Left ventricle myocardium superior (tissue), 1 donor: Measurements from ENCODE around the gene RILP. TPM values are rescaled to one million over a fixed set of nuclear protein-coding genes. Genes with fewer than 3 reads are reported as not detected.
A peak's percentile ranks its signal among the peaks of the same experiment; 100 is the strongest.

ENCODE experiments used
- ATAC-seq: fragments of 200-7000 bp; cut with Tn5 transposase; one replicate; pipeline ENCODE4 v1.9.1; 2020; ENCODE audit warnings: mild to moderate bottlenecking, moderate library complexity
- DNase-seq: peaks from one replicate; pipeline ENCODE4 v3.0.0-alpha.2; 2020
- intact Hi-C: fragments of 100-400 bp; cut with micrococcal nuclease; formaldehyde crosslinking; loops from one replicate; pipeline ENCODE4 v1.11.0; 2022
- total RNA-seq: library from RNA; stranded (reverse); fragmentation: NEBNext Ultra II Directional; extraction: Animal tissue kit (Norgen Biotek cat#: 25700); gene quantifications from one replicate; pipeline ENCODE4 v1.2.1, GENCODE V29; 2021
- donor health status: DM: no; HTN: yes; CAD: no; lungs with severe emphysema.

Gene RILP
- total RNA-seq, 1 donor from 2014 or later, result 81.4 TPM

DNA sequence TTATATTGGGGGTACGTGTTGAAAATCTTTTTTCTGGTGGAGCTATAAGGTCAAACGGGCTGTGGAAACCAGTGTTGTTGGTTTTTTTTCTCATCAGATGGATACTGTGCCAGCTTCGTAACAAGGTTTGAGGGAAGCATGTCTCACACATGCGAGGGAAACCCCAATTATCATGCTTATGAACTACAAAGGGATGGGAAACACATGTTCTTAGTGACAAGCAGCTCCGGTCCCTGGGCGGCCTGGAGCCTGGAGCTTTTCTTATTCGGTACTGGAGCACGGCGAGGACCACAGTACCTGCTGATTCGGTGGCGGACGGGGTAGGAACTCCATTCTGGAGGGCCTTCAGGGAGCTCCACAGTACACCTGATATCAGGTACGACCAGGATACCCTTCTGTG lies 33.6 kb downstream of the RILP start:
- intact Hi-C loops, result no loop called here
- DNase-seq (no peak), ATAC-seq (no peak)

DNA sequence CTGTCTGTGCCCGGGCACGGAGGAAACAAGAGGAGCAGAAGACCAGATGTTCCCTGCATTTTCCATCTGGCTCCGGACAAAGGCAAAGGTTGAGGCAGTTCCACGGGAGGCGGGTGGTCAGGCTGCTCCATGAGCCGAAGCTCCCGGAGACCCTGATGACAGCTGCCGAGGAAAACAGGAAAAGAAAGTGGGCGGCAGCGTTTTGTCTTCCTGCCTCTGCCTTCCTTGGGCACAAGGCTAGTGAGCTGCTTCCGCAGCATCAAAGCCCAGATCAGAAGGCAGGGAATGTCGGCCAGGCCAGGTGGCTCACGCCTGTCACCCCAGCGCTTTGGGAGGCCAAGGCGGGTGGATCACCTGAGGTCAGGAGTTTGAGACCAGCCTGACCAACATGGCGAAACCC lies 37.3 kb downstream of the RILP start:
- ATAC-seq (peak; percentile 55), DNase-seq (no peak)
- intact Hi-C loops, result no loop called here

DNA sequence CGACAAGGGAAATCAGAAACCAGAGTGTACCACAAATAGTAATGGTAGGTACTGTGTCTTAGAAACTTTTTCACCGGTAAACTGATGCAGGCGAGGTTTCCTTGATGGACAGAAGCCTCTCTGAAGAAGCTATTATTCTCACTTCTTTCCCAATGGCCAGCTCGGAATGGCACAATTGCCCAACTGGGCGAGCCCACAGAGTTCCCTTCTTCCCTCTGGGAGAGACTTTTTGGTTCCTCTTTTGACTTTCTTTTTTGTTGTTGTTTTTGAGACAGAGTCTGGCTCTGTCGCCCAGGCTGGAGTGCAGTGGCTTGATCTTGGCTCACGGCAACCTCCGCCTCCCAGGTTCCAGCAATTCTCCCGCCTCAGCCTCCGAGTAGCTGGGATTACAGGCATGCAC lies 38.0 kb downstream of the RILP start:
- no peak for DNase-seq
- intact Hi-C loops, result no loop called here
- ATAC-seq, result peak; percentile 56

DNA sequence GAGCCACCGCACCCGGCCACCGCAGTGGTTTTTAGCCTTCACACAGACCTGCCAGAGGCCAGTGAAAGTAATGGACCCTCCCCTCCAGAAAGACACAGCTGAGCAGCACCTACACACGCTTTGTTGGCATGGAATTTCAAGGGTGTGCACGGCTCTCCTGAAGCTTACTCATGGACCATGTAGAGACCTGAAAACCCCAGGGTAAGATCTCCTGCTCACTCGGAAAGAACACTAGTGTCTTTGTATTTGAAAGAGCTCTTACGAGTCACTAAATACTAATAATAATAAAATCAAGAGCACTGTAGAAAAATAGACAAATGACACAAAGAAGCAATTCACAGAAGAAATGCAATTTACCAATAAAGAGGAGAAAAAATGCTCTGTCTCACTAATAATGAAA lies 41.0 kb downstream of the RILP start:
- intact Hi-C loops, result no loop called here
- no peak for DNase-seq
- no peak for ATAC-seq

DNA sequence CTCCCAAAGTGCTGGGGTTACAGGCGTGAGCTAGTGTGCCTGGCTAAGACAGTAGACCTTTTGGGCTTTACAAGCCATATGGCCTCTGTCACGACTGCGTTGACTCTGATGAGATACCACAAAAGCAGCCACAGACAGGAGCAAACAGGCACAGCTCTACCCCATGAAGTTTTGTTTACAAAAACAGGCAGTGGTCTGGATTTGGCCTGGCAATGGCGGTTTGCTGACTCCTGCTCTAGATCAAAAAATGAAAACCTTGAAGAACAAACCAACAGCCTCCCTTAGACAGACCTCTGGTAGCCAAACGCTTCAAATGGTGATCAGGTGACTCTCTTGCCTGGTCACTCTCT lies 41.7 kb downstream of the RILP start:
- intact Hi-C loops, result no loop called here
- no peak for DNase-seq
- no peak for ATAC-seq

DNA sequence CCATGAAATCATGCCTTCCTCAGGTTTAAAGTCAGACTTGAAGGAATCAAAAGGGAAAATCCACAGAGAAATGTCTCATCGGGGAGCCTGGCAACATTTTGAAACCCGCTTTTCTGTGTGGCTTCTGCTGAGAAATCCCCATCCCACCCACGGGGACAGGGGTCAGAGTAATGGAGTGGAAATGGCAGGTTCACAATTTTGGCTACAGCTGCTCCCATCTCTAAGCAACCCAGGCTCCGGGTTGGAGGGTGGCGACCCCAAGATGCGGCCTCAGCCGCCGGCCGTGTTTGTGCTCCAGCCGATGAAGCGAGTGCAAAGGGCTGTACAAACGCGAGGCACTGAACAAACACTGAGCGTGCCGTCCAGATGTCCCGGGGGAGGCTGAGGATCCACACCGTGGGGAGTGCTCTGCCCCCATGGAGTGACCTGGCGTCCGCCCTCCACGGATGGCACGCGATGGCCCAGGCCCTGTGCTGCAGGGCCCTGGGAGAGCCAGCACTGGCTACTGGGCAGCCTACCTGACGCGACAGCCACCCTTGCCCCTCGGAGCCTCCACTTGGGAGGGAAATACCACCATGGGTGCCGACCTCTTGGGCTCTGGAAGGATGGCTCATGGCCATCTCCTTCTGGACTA lies 43.2 kb downstream of the RILP start:
- ATAC-seq (no peak), DNase-seq (no peak)
- intact Hi-C loops, result no loop called here

DNA sequence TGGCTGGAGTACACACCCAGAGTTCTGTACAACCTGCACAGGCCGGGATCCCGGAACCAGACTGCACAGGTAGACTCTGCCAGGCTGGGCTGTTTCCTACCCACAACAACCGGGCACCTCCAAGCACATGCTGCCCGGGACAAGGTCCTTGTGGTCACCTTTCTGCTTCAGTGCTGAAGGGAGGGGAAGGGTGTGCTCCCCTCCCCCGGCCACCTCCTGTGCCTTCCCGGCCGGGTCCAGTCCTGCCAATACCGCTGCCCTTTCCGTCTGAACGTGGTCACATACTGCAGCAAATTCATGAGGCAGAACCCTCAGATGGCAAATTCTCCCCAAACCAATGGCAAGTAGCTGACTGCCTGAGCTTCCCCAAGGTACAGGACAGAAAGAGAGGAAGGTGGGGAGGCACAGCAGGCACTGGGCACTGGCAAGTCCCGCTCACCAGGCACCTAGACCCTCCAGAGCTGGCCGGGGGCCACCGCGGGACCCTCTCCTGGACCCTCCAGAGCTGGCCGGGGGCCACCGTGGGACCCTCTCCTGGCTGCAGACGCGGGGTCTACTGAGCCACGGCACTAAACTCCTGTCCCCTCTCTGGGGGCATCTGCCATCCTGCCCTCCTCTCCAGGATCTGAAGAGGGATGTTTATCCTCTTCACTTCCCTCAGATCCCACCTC lies 43.9 kb downstream of the RILP start:
- intact Hi-C loops, result no loop called here
- ATAC-seq (no peak), DNase-seq (no peak)

DNA sequence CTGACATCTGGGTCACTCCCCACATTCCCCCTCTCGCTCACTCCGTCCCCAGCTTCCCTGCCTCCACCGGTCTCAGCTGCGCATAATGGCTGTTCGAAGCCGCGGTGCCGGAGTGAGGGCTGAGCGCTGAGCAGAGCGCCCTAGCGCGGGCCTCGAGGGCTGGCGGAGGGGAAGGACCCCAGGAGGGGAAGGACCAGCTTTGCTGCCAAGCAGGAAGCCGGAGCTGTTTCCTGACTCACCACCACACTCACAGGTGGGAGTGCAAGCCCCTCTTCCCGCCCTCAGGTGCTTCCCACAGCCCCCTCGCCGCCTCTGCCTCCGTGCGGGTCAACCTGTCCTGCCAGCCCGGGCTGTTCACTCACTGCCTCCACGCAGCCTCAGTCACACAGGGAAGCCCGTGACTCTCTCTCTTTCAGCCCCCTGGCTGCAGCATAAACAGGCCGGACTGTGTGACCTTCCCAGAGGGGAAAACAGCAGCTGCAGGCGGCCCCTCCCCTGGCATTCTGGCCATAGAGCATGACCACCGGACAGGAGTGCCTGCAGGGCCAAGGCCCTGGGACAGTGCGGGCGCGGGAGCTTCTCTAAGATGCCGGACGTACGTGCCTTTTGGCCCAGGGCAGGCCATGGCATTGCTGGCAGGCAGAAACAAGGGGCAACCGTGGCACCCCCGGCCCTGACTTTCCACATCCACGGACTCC lies 44.7 kb downstream of the RILP start:
- DNase-seq (no peak), ATAC-seq (no peak)
- intact Hi-C loops, result no loop called here

DNA sequence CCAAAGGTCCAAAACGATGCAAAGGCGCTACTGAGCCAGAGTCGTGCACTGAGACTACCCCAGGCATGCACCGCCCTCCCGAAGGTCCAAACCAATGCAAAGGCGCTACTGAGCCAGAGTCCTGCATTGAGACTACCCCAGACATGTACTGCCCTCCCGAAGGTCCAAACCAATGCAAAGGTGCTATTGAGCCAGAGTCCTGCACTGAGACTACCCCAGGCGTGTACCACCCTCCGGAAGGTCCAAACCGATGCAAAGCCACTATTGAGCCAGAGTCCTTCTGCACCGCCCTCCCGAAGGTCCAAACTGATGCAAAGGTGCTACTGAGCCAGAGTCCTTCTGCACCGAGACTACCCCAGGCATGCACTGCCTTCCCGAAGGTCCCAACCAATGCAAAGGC lies 48.1 kb downstream of the RILP start:
- ATAC-seq (no peak), DNase-seq (no peak)
- intact Hi-C loops, result no loop called here

DNA sequence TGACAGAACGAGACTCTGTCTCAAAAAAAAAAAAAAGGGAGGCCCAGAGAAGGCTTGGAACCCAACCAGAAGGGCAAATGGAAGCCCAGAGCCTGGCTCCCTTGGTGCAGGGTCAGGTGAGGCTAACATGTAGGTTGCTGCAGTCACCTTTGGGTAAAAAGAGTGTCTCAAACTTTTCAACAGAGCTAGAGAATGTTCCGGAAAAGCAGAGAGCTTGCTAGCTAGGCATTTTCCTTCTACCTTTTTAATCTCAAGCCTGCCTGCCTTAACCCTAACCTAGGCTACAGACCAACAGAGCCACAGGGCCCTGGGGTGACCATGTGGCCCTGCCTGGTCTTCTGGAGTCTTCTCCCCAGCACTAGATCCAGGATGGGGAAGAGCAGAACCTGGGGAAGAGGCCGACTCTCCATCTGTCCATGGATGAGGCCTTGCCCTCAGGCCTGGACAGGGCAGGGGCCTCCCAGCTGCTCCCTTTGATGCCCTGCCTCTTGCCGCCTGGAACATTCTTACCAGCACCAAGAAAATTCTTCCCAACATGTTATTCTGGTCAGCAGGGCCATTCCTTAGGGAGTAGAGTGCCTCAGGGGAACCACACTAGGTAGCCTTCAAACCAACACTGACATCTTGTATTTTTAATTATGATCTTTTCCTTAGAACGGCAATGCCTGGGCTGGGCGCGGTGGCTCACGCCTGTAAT lies 51.1 kb downstream of the RILP start:
- intact Hi-C loops, result no loop called here
- DNase-seq (no peak), ATAC-seq (no peak)

DNA sequence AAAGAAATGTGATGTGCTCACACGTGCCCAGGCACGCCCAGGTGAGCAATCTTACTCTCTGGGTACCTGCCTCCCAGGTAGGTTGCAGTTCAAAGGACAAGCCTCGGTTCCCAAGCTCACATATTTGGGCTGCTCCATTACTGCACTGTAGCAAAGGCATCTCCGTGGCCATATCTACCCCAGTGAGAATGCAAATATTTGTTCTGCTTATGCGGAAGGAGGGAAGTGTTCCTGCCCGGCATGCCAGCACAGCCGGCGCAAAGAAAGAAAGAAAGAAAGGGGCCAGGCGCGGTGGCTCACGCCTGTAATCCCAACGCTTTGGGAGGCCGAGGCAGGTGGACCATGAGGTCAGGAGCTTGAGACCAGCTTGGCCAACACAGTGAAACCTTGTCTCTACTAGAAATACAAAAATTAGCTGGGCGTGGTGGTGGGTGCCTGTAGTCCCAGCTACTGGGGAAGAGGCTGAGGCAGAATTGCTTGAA lies 51.8 kb downstream of the RILP start:
- intact Hi-C loops, result no loop called here
- DNase-seq (no peak), ATAC-seq (no peak)

Other genes with a start within 250 kb of the RILP start
- gene YWHAE, start 249.6 kb downstream of the RILP start, total RNA-seq, result 620 TPM
- 37.9 TPM for gene CRK, start 193.6 kb downstream of the RILP start, total RNA-seq
- gene MYO1C, start 157.2 kb downstream of the RILP start, total RNA-seq, result 200 TPM
- 39.1 TPM for gene INPP5K, start 133.3 kb downstream of the RILP start, total RNA-seq
- gene PITPNA, start 87.1 kb downstream of the RILP start, total RNA-seq, result 52.6 TPM
- 3.1 TPM for gene SLC43A2, start 21.0 kb downstream of the RILP start, total RNA-seq
- 13.1 TPM for gene SCARF1, start 4.1 kb downstream of the RILP start, total RNA-seq
- gene PRPF8, start 35.0 kb upstream of the RILP start, total RNA-seq, result 135 TPM
- gene TLCD2, start 60.5 kb upstream of the RILP start, total RNA-seq, result 1.7 TPM
- gene WDR81, start 74.8 kb upstream of the RILP start, total RNA-seq, result 7.6 TPM
- gene SERPINF2, start 93.0 kb upstream of the RILP start, total RNA-seq, result 1.4 TPM
- 146 TPM for gene SERPINF1, start 112.2 kb upstream of the RILP start, total RNA-seq
- 6.9 TPM for gene SMYD4, start 180.0 kb upstream of the RILP start, total RNA-seq
- gene RPA1, start 180.1 kb upstream of the RILP start, total RNA-seq, result 46.0 TPM